Fibroblast of lung (primary cell): ENCODE results near the gene SSUH2.

Experiments used
- CTCF ChIP-seq, 2 donors: IDR thresholded peaks in 1 of 2; conservative IDR thresholded peaks in 1 of 2; 1 replicate in 1 of 2; 2 replicates in 1 of 2; pipeline ENCODE4 v1.5.1; 2011 to 2012; ENCODE audit warnings: low read length in 2 of 2, control low read depth in 1 of 2, inconsistent platforms in 1 of 2, low read depth in 1 of 2, mild to moderate bottlenecking in 1 of 2
- EZH2 ChIP-seq: IDR thresholded peaks from 2 replicates; pipeline ENCODE4 v1.5.1; 2012; ENCODE audit warnings: low read length, control low read depth, mild to moderate bottlenecking; ENCODE audit errors: missing control alignments

- no peak for TF ChIP-seq CTCF (conservative IDR thresholded peaks at IDR 0.05 in 1 of 2, IDR thresholded peaks at IDR 0.05 in 1 of 2; ENCODE audit: low read depth in 1 of 2, low read length in 2 of 2)
- TF ChIP-seq EZH2 = no peak
These were observed 25.1 kb downstream of the SSUH2 start for GRCh38 chr3:8619548-8619947.
